Thymus (tissue), 11 donors: ENCODE data around the gene IFNAR1. TPM values are rescaled to one million over a fixed set of nuclear protein-coding genes. Genes with fewer than 3 reads are reported as not detected.
A peak's percentile ranks its signal among the peaks of the same experiment; 100 is the strongest.
"Not testable (repeated sequence)": the region's sequence is repeated elsewhere in the genome, so short reads cannot be mapped to it uniquely, and the experiment has no call there.

ENCODE experiments used
- DNase-seq, 9 donors: peaks; one replicate each; pipeline ENCODE4 v3.0.0-alpha.2; 2013; ENCODE audit warnings: low spot score in 9 of 9, low read depth in 6 of 9, missing footprints in 1 of 9
- H3K27ac ChIP-seq, 2 donors: one replicate each; pipeline ENCODE4 v1.5.1; 2013; ENCODE audit warnings: control low read depth in 1 of 2, low read depth in 1 of 2, low read length in 1 of 2, mild to moderate bottlenecking in 1 of 2, moderate library complexity in 1 of 2
- H3K27me3 ChIP-seq, 2 donors: one replicate each; pipeline ENCODE4 v1.5.1; 2013; ENCODE audit warnings: low read length in 1 of 2; ENCODE audit not compliant: control insufficient read depth in 2 of 2, insufficient read depth in 1 of 2
- H3K36me3 ChIP-seq, 2 donors: one replicate each; pipeline ENCODE4 v1.5.1; 2013; ENCODE audit warnings: low read length in 1 of 2, mild to moderate bottlenecking in 1 of 2, moderate library complexity in 1 of 2; ENCODE audit not compliant: control insufficient read depth in 2 of 2, insufficient read depth in 2 of 2
- H3K4me1 ChIP-seq, 2 donors: one replicate each; pipeline ENCODE4 v1.5.1; 2013; ENCODE audit warnings: low read length in 2 of 2; ENCODE audit not compliant: control insufficient read depth in 2 of 2, insufficient read depth in 2 of 2
- H3K4me3 ChIP-seq, 2 donors: one replicate each; pipeline ENCODE4 v1.5.1; 2013; ENCODE audit warnings: low read length in 2 of 2, control low read depth in 1 of 2, mild to moderate bottlenecking in 1 of 2
- H3K9me3 ChIP-seq, 2 donors: one replicate each; pipeline ENCODE4 v1.5.1; 2013; ENCODE audit warnings: low read length in 1 of 2, mild to moderate bottlenecking in 1 of 2; ENCODE audit not compliant: control insufficient read depth in 2 of 2, insufficient read depth in 1 of 2
- WGBS: extraction: QIAGEN DNeasy Blood & Tissue Kit; methylation state at CpG from one replicate; pipeline ENCODE4 v1.1.7; 2013; 5-methylcytosine and 5-hydroxymethylcytosine counted together
- polyA plus RNA-seq: library from polyadenylated mRNA; stranded (reverse); fragments of 200-250 nt; gene quantifications from one replicate; pipeline ENCODE4 v1.2.3, GENCODE V29; 2013
- total RNA-seq: library from RNA; stranded (reverse); fragments of 120-200 nt; gene quantifications from one replicate; pipeline ENCODE4 v1.2.4, GENCODE V29; 2013
- donor health status: healthy.

Gene IFNAR1
- total and polyA plus RNA-seq, 2 donors: 17.2 to 18.2 TPM

GRCh38 chr21:33313183-33313582, 11.6 kb upstream of the IFNAR1 start:
- peaks cover 7 to 8% of the 10 kb centered on the region in 2 donors for H3K4me1 ChIP-seq
- no peak for DNase-seq
- H3K4me3 ChIP-seq: no peak overlapping the region
- no peaks in the 10 kb centered on the region for H3K9me3 ChIP-seq
- no peak overlapping the region for H3K27ac ChIP-seq
- H3K27me3 ChIP-seq: no peaks in the 10 kb centered on the region
- WGBS: 99% methylated on average over 1 of the region's 1 CpG
- H3K36me3 ChIP-seq: no peaks in the 10 kb centered on the region

- WGBS: 99% methylated on average over 4 of the region's 4 CpGs
- no peak for DNase-seq
- Histone ChIP-seq H3K4me1 (peaks cover 5 to 6% of the 10 kb centered on the region in 2 donors), H3K9me3 (no peaks in the 10 kb centered on the region), H3K27me3 (no peaks in the 10 kb centered on the region), H3K36me3 (no peaks in the 10 kb centered on the region), H3K4me3 (no peak overlapping the region), H3K27ac (no peak overlapping the region)
These were observed 11.2 kb upstream of the IFNAR1 start for GRCh38 chr21:33313611-33314010.

GRCh38 chr21:33314111-33314510, 10.7 kb upstream of the IFNAR1 start:
- no peak overlapping the region for H3K27ac ChIP-seq
- no peaks in the 10 kb centered on the region for H3K9me3 ChIP-seq
- DNase-seq: no peak
- H3K4me3 ChIP-seq: no peak overlapping the region
- peaks cover under 1 to 1% of the 10 kb centered on the region in 2 donors for H3K4me1 ChIP-seq
- WGBS: 86% methylated on average over 4 of the region's 4 CpGs
- no peaks in the 10 kb centered on the region for H3K36me3 ChIP-seq
- no peaks in the 10 kb centered on the region for H3K27me3 ChIP-seq

- H3K4me3 ChIP-seq: no peak overlapping the region
- no peaks in the 10 kb centered on the region for H3K4me1 ChIP-seq
- no peak for DNase-seq
- H3K36me3 ChIP-seq: no peaks in the 10 kb centered on the region
- no peaks in the 10 kb centered on the region for H3K9me3 ChIP-seq
- H3K27me3 ChIP-seq: no peaks in the 10 kb centered on the region
- no peak overlapping the region for H3K27ac ChIP-seq
- 93% methylated on average over 5 of the region's 5 CpGs for WGBS
These were observed 8.6 kb upstream of the IFNAR1 start for GRCh38 chr21:33315946-33316710.

- Histone ChIP-seq H3K27me3 (no peaks in the 10 kb centered on the region), H3K27ac (no peak overlapping the region), H3K36me3 (no peaks in the 10 kb centered on the region), H3K4me3 (no peak overlapping the region), H3K4me1 (no peaks in the 10 kb centered on the region), H3K9me3 (no peaks in the 10 kb centered on the region)
- 89% methylated on average over 6 of the region's 6 CpGs for WGBS
- no peak for DNase-seq
These were observed 7.6 kb upstream of the IFNAR1 start for GRCh38 chr21:33317145-33317544.

- Histone ChIP-seq H3K36me3 (no peaks in the 10 kb centered on the region), H3K4me1 (no peaks in the 10 kb centered on the region), H3K9me3 (no peaks in the 10 kb centered on the region), H3K27ac (no peak overlapping the region), H3K27me3 (no peaks in the 10 kb centered on the region), H3K4me3 (no peak overlapping the region)
- DNase-seq: no peak
- 95% methylated on average over 14 of the region's 14 CpGs for WGBS
These were observed 6.8 kb upstream of the IFNAR1 start for GRCh38 chr21:33317786-33318486.

GRCh38 chr21:33321005-33321404, 3.8 kb upstream of the IFNAR1 start:
- WGBS: 87% methylated on average over 17 of the region's 17 CpGs
- H3K27ac ChIP-seq, H3K36me3 ChIP-seq, H3K4me1 ChIP-seq, H3K4me3 ChIP-seq, H3K9me3 ChIP-seq, DNase-seq, H3K27me3 ChIP-seq: not testable (repeated sequence)

GRCh38 chr21:33323610-33324009, 1.2 kb upstream of the IFNAR1 start:
- H3K4me1 ChIP-seq: peaks cover 19 to 22% of the 10 kb centered on the region in 2 donors
- not testable (repeated sequence) for DNase-seq, H3K27ac ChIP-seq, H3K4me3 ChIP-seq, H3K27me3 ChIP-seq, H3K9me3 ChIP-seq, H3K36me3 ChIP-seq

GRCh38 chr21:33325222-33326067, 675 bp downstream of the IFNAR1 start:
- peaks cover 19 to 22% of the 10 kb centered on the region in 2 donors for H3K4me1 ChIP-seq
- peak overlapping the region; percentile 64 to 100 for H3K4me3 ChIP-seq
- peaks cover 0 to 4% of the 10 kb centered on the region in 2 donors for H3K36me3 ChIP-seq
- peaks cover 0 to 3% of the 10 kb centered on the region in 2 donors for H3K9me3 ChIP-seq
- H3K27ac ChIP-seq: peak overlapping the region; percentile 81 to 98
- peak in 7 of 9 donors; percentile 48 to 82 (median 59) for DNase-seq
- WGBS: under 1% methylated on average over 28 of the region's 28 CpGs
- no peaks in the 10 kb centered on the region for H3K27me3 ChIP-seq
